ENCODE measurements around the gene PLXNB1. TPM values are rescaled to one million over a fixed set of nuclear protein-coding genes. Genes with fewer than 3 reads are reported as not detected.

PLXNB1 gene
- total and polyA plus RNA-seq, 2 of the 13 experiments (the other 11 are each of a cell fraction or from before 2014, with no cell fraction given): 86.0 to 143 TPM

DNA sequence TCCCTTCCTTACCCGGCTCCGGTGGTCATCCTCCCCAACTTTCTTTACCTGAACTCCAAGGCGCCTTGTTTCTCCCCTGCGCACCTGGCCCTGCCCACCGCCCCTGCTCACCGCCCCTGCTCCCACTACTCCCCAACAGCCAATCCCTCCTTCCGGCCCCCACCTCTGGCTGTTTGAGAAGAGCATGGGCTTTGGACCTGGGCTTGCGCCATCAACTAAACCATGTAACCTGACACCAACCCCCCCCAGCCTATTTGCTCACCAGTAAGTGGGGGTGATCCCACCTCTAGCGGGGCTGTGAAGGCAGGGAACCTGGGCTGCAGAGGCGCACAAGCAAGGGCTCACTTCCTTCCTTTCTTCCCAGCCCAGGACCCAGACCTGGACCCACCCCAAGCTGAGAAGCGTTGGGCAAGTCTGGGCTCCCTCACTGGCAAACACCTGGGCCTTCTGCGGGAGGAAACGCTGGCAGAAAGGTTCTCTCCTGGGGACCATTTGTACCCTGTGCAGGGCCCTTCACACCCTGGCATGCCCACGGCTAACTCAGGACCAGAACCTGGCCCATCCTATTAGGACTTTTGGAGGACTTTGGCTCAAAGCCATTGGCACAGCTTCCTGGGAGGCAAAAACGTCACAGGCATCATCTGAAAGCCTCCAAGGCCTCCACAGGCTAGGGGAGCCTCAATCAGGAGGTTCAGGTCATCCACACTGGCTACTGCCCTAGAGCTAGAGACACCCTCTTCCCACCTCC lies at the start of gene PLXNB1 (continued):
- TF ChIP-seq MEF2D (CRISPR knock-in tag; IDR thresholded peaks at IDR 0.05) (peak; percentile 95), ZNF414 (CRISPR knock-in tag; IDR thresholded peaks at IDR 0.05) (peak; percentile 96), STAG1 (CRISPR knock-in tag; IDR thresholded peaks at IDR 0.05) (no peak), NR2F1 (CRISPR knock-in tag; IDR thresholded peaks at IDR 0.05) (peak; percentile 32 to 36; a peak in 1 of 4 replicates), HNRNPLL (IDR thresholded peaks at IDR 0.05; ENCODE audit: low read depth, low read length, poor library complexity, severe bottlenecking) (peak; percentile 59), ASH2L (IDR thresholded peaks at IDR 0.05; ENCODE audit: insufficient read length, low read depth, low read length) (peak; percentile 52), ZHX2 (IDR thresholded peaks at IDR 0.05; ENCODE audit: low read depth) (no peak), ZHX2 (CRISPR knock-in tag; IDR thresholded peaks at IDR 0.05; ENCODE audit: borderline replicate concordance) (no peak), ELF1 (CRISPR knock-in tag; IDR thresholded peaks at IDR 0.05) (peak; percentile 83), ZNF383 (CRISPR knock-in tag; IDR thresholded peaks at IDR 0.05; ENCODE audit: borderline replicate concordance) (peak; percentile 77; the same call in 1 of the 2 replicates), ZBTB21 (CRISPR knock-in tag; IDR thresholded peaks at IDR 0.05) (no peak), PHF5A (CRISPR knock-in tag; IDR thresholded peaks at IDR 0.05; ENCODE audit: low read depth, unreplicated experiment) (peak; percentile 92), ZNF251 (CRISPR knock-in tag; IDR thresholded peaks at IDR 0.05) (no peak), MAF1 (CRISPR knock-in tag; IDR thresholded peaks at IDR 0.05; ENCODE audit: borderline replicate concordance) (peak; percentile 70; the same call in 1 of the 2 replicates), MEIS2 (CRISPR knock-in tag; IDR thresholded peaks at IDR 0.05) (peak; percentile 38), ZNF160 (CRISPR knock-in tag; IDR thresholded peaks at IDR 0.05) (peak; percentile 96), IKZF5 (CRISPR knock-in tag; IDR thresholded peaks at IDR 0.05) (peak; percentile 84)
- TF ChIP-seq, protein P1, sequence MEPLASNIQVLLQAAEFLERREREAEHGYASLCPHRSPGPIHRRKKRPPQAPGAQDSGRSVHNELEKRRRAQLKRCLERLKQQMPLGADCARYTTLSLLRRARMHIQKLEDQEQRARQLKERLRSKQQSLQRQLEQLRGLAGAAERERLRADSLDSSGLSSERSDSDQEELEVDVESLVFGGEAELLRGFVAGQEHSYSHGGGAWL (CRISPR knock-in tag; IDR thresholded peaks at IDR 0.05): no peak; the same call in 1 of the 2 replicates
- TF ChIP-seq, protein P2, sequence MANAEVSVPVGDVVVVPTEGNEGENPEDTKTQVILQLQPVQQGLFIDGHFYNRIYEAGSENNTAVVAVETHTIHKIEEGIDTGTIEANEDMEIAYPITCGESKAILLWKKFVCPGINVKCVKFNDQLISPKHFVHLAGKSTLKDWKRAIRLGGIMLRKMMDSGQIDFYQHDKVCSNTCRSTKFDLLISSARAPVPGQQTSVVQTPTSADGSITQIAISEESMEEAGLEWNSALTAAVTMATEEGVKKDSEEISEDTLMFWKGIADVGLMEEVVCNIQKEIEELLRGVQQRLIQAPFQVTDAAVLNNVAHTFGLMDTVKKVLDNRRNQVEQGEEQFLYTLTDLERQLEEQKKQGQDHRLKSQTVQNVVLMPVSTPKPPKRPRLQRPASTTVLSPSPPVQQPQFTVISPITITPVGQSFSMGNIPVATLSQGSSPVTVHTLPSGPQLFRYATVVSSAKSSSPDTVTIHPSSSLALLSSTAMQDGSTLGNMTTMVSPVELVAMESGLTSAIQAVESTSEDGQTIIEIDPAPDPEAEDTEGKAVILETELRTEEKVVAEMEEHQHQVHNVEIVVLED (CRISPR knock-in tag; IDR thresholded peaks at IDR 0.05; ENCODE audit: borderline replicate concordance): peak; percentile 62

Measured in HepG2 (cell line).